IMR-90 (cell line): Measurements from ENCODE around the gene BCL6. TPM values are rescaled to one million over a fixed set of nuclear protein-coding genes. Genes with fewer than 3 reads are reported as not detected.

Experiments
- ATAC-seq: fragments of 200-7000 bp; cut with Tn5 transposase; 2 replicates; pipeline ENCODE4 v1.9.1; 2020; ENCODE audit warnings: low read depth, mild to moderate bottlenecking, moderate library complexity
- BruUV-seq: library from RNA; stranded (reverse); fragments of 400-500 nt; replicated peaks from 2 replicates; lab custom pipeline; 2021; lab: Mats Ljungman, UMichigan
- CTCF ChIA-PET: fragments of 300-600 bp; formaldehyde crosslinking; extraction: SDS; loops from one replicate; lab custom pipeline; 2021; ENCODE audit warnings: antibody characterized with exemption; lab: Yijun Ruan, JAX
- POLR2A ChIA-PET: fragments of 300-600 bp; sonication (Branson Sonifier 250); formaldehyde crosslinking; loops from one replicate; lab custom pipeline; 2022; ENCODE audit warnings: antibody characterized with exemption; ENCODE audit not compliant: unreplicated experiment; lab: Charles Lee
- DNase-seq: peaks from one replicate; pipeline ENCODE4 v3.0.0; 2013
- H2AFZ ChIP-seq: replicated peaks from 2 replicates; pipeline ENCODE3; 2013; ENCODE audit warnings: low read length, mild to moderate bottlenecking; ENCODE audit not compliant: poor library complexity
- H2AK5ac ChIP-seq: 2 replicates; pipeline ENCODE4 v1.6.1; 2013; ENCODE audit warnings: low read depth, low read length, inconsistent platforms
- H2AK9ac ChIP-seq: replicated peaks from 2 replicates; pipeline ENCODE3; 2013; ENCODE audit warnings: mild to moderate bottlenecking, low read depth, low read length, moderate library complexity; ENCODE audit not compliant: poor library complexity
- H2BK120ac ChIP-seq: 2 replicates; pipeline ENCODE4 v1.6.1; 2013; ENCODE audit warnings: low read depth, low read length, inconsistent platforms
- H2BK15ac ChIP-seq: 3 replicates; pipeline ENCODE4 v1.6.1; 2013; ENCODE audit warnings: low read depth, low read length, inconsistent platforms
- H2BK20ac ChIP-seq: 2 replicates; pipeline ENCODE4 v1.6.1; 2013; ENCODE audit warnings: low read depth, mild to moderate bottlenecking, inconsistent platforms, low read length, moderate library complexity
- H2BK5ac ChIP-seq: 2 replicates; pipeline ENCODE4 v1.6.1; 2013; ENCODE audit warnings: mild to moderate bottlenecking, low read depth, low read length, inconsistent platforms; ENCODE audit not compliant: poor library complexity, severe bottlenecking
- H3K14ac ChIP-seq: replicated peaks from 2 replicates; pipeline ENCODE4 v1.6.1; 2013; ENCODE audit warnings: low read depth, low read length, inconsistent platforms
- H3K18ac ChIP-seq: 2 replicates; pipeline ENCODE4 v1.6.1; 2013; ENCODE audit warnings: low read depth, low read length, control low read depth
- H3K23ac ChIP-seq: 2 replicates; pipeline ENCODE4 v1.6.1; 2013; ENCODE audit warnings: low read depth, low read length, inconsistent platforms
- H3K27ac ChIP-seq: 2 replicates; pipeline ENCODE4 v1.5.1; 2013; ENCODE audit warnings: mild to moderate bottlenecking, control low read depth, low read length; ENCODE audit not compliant: insufficient read depth
- H3K27me3 ChIP-seq: 2 replicates; pipeline ENCODE4 v1.6.1; 2013; ENCODE audit warnings: low read length; ENCODE audit not compliant: control insufficient read depth, insufficient read depth
- H3K36me3 ChIP-seq: 2 replicates; pipeline ENCODE4 v1.6.1; 2013; ENCODE audit warnings: low read length, mixed read lengths; ENCODE audit not compliant: control insufficient read depth, insufficient read depth
- H3K4ac ChIP-seq: 2 replicates; pipeline ENCODE4 v1.6.1; 2013; ENCODE audit warnings: low read depth, low read length, inconsistent platforms
- H3K4me1 ChIP-seq: 2 replicates; pipeline ENCODE4 v1.6.1; 2013; ENCODE audit warnings: low read length, mixed read lengths; ENCODE audit not compliant: control insufficient read depth, insufficient read depth
- H3K4me2 ChIP-seq: 2 replicates; pipeline ENCODE4 v1.6.1; 2013; ENCODE audit warnings: low read depth, mild to moderate bottlenecking, control low read depth, low read length, moderate library complexity
- H3K4me3 ChIP-seq: 2 replicates; pipeline ENCODE4 v1.5.1; 2013; ENCODE audit warnings: low read depth, mild to moderate bottlenecking, control low read depth, low read length, moderate library complexity; ENCODE audit not compliant: insufficient read depth
- H3K56ac ChIP-seq: 2 replicates; pipeline ENCODE4 v1.6.1; 2013; ENCODE audit warnings: low read length, inconsistent platforms; ENCODE audit not compliant: insufficient read depth; ENCODE audit errors: extremely low read depth
- H3K79me1 ChIP-seq, 2 experiments: 2 replicates each; pipeline ENCODE4 v1.6.1; 2013; ENCODE audit warnings: low read length in 2 of 2, inconsistent platforms in 1 of 2, low read depth in 1 of 2
- H3K9ac ChIP-seq: 2 replicates; pipeline ENCODE4 v1.6.1; 2013; ENCODE audit warnings: low read depth, low read length, control low read depth
- H3K9me1 ChIP-seq: 2 replicates; pipeline ENCODE4 v1.6.1; 2013; ENCODE audit warnings: low read length, inconsistent platforms; ENCODE audit not compliant: insufficient read depth
- H3K9me3 ChIP-seq: 2 replicates; pipeline ENCODE4 v1.6.1; 2013; ENCODE audit warnings: low read length; ENCODE audit not compliant: control insufficient read depth, insufficient read depth
- H4K20me1 ChIP-seq: 2 replicates; pipeline ENCODE4 v1.6.1; 2013; ENCODE audit warnings: low read length, inconsistent platforms; ENCODE audit not compliant: insufficient read depth
- H4K5ac ChIP-seq: 2 replicates; pipeline ENCODE4 v1.6.1; 2013; ENCODE audit warnings: mild to moderate bottlenecking, low read depth, low read length, control low read depth
- H4K8ac ChIP-seq, 2 experiments: 2 replicates each; pipeline ENCODE4 v1.6.1; 2013; ENCODE audit warnings: low read depth in 2 of 2, low read length in 2 of 2, control low read depth in 1 of 2, inconsistent platforms in 1 of 2
- H4K91ac ChIP-seq: 2 replicates; pipeline ENCODE4 v1.6.1; 2013; ENCODE audit warnings: low read depth, low read length, inconsistent platforms; ENCODE audit not compliant: insufficient read depth
- BHLHE40 ChIP-seq: fragments of 150-350 bp; IDR thresholded peaks from 2 replicates; pipeline ENCODE4 v1.6.1; 2016; ENCODE audit warnings: mild to moderate bottlenecking, low read depth, low read length
- CEBPB ChIP-seq: IDR thresholded peaks from 2 replicates; pipeline ENCODE4 v1.6.1; 2012; ENCODE audit warnings: low read depth, low read length, improper control_type of control experiment
- CHD1 ChIP-seq: IDR thresholded peaks from 2 replicates; pipeline ENCODE4 v1.6.1; 2012; ENCODE audit warnings: low read depth, low read length, improper control_type of control experiment
- FOS ChIP-seq: fragments of 150-350 bp; IDR thresholded peaks from 2 replicates; pipeline ENCODE4 v1.6.1; 2016; ENCODE audit warnings: low read depth, low read length
- MAZ ChIP-seq: IDR thresholded peaks from 2 replicates; pipeline ENCODE4 v1.6.1; 2012; ENCODE audit warnings: low read depth, mild to moderate bottlenecking, low read length, improper control_type of control experiment, moderate library complexity, borderline replicate concordance
- MXI1 ChIP-seq: IDR thresholded peaks from 2 replicates; pipeline ENCODE4 v1.6.1; 2012; ENCODE audit warnings: low read depth, mild to moderate bottlenecking, low read length, moderate library complexity, borderline replicate concordance
- NFE2L2 ChIP-seq: fragments of 150-350 bp; IDR thresholded peaks from 2 replicates; pipeline ENCODE4 v1.6.1; 2016; ENCODE audit warnings: low read depth, mild to moderate bottlenecking, low read length
- POLR2A ChIP-seq: IDR thresholded peaks from 2 replicates; pipeline ENCODE4 v1.6.1; 2012; ENCODE audit warnings: mild to moderate bottlenecking, low read depth, low read length
- RAD21 ChIP-seq: IDR thresholded peaks from 2 replicates; pipeline ENCODE4 v1.6.1; 2012; ENCODE audit warnings: low read length, improper control_type of control experiment
- RCOR1 ChIP-seq: IDR thresholded peaks from 2 replicates; pipeline ENCODE4 v1.6.1; 2012; ENCODE audit warnings: mild to moderate bottlenecking, low read length, improper control_type of control experiment; ENCODE audit not compliant: insufficient replicate concordance
- WGBS, 2 experiments: methylation state at CpG; one replicate each; pipeline versions ENCODE4 v1.1.5 to v1.1.7; 2013; ENCODE audit warnings: missing lambda C conversion rate in 2 of 2; ENCODE audit not compliant: insufficient read length in 1 of 2; ENCODE audit errors: extremely low coverage in 2 of 2; 5-methylcytosine and 5-hydroxymethylcytosine counted together
- dilution Hi-C: fragments of 300-500 bp; cut with HindIII; formaldehyde crosslinking; loops from one replicate; pipeline ENCODE4 v1.14.3; 2018; ENCODE audit warnings: low sequenced_read_pairs; ENCODE audit not compliant: unreplicated experiment
- in situ Hi-C: fragments of 300-500 bp; cut with MboI; formaldehyde crosslinking; loops from 3 replicates; pipeline ENCODE4 v1.14.3; 2019; ENCODE audit warnings: low sequenced_read_pairs, inconsistent platforms, mixed read lengths
- intact Hi-C: fragments of 100-400 bp; cut with micrococcal nuclease; formaldehyde crosslinking; loops from 2 replicates; pipeline ENCODE4 v1.10.0; 2022
- polyA plus RNA-seq, 3 experiments: library from polyadenylated mRNA; depleted of rRNA; stranded (reverse); fragments of >200 nt; gene quantifications; 2 replicates each; pipeline ENCODE4 v1.2.3, GENCODE V29; 2012; ENCODE audit warnings: low replicate concordance in 1 of 3
- total RNA-seq: library from RNA; depleted of rRNA; stranded (reverse); fragments of >200 nt; gene quantifications from 2 replicates; pipeline ENCODE4 v1.2.3, GENCODE V29; 2012
- TF ChIP-seq, protein P1 (sequence below): fragments of 150-350 bp; IDR thresholded peaks from 2 replicates; pipeline ENCODE4 v1.6.1; 2016; ENCODE audit warnings: low read depth, mild to moderate bottlenecking, low read length, moderate library complexity, borderline replicate concordance
- TF ChIP-seq, protein P2 (sequence below): fragments of 150-350 bp; IDR thresholded peaks from 2 replicates; pipeline ENCODE4 v1.6.1; 2017; ENCODE audit warnings: mild to moderate bottlenecking, antibody characterized with exemption, low read length, low read depth
- TF ChIP-seq, protein P3 (sequence below): conservative IDR thresholded peaks from 2 replicates; pipeline ENCODE4 v1.5.1; 2012; ENCODE audit warnings: mild to moderate bottlenecking, low read depth, low read length, improper control_type of control experiment

Gene BCL6
- total and polyA plus RNA-seq, 2 of the 4 experiments (the other 2 are of a cell fraction) = 19.7 to 22.6 TPM

DNA sequence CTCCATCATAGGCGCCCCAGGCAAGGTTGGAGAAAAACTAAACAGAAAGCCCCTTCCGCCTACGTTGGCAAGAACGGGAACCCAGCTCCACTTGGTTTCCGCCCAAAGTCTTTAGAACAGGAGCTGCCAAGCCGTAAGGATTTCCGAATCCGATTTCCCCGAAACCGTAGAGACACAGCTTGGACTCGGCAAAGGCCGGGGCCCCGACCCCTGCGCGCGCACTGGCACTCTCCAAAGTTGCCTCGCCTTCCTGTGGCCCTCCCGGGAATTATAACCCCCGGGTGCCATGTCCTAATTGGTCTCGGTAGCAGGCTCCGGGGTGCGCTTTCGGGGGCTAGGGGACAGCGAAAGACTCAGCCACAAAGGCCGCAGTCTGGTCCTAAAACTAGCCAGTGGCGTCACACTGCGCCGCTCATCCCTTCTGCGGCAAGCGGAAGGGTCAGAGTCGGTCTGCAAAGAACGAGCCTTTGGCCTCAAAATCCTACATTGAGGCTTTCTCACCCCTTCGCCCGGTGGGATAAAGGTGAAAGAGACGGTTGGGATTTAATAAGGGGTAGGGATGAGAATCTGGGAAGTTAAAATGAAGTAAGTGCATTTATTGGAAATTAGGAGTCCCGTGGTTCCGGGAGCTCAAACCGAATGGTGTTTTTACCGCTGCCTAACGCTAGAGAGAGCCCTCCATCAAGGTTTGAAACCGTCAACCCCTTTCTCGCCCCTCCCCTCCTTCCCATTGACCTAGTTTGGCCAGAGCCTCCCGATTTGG lies 6.8 kb downstream of the BCL6 start:
- dilution Hi-C loops = loop anchor here (25.0 kb wide), 1 partner anchor 574 kb away; no protein-coding TSS in a partner anchor
- peak overlapping the region; percentile 8; the same call in 1 of the 2 replicates for H2AK5ac ChIP-seq
- H3K4me3 ChIP-seq = peak overlapping the region; percentile 46
- H3K23ac ChIP-seq = peak overlapping the region; percentile 82
- H3K27me3 ChIP-seq = no peaks in the 10 kb centered on the region
- peaks cover 20% of the 10 kb centered on the region for H3K4me1 ChIP-seq
- peaks cover 14% of the 10 kb centered on the region for H3K9me1 ChIP-seq
- peak overlapping the region; percentile 91 for H3K4ac ChIP-seq
- intact Hi-C loops = loop anchor here (2.0 kb wide), 1 partner anchor 974 kb away; no protein-coding TSS in a partner anchor
- H2BK120ac ChIP-seq = peak overlapping the region; percentile 83
- peak overlapping the region; percentile 87 for H3K27ac ChIP-seq
- H2BK20ac ChIP-seq = peak overlapping the region; percentile 69
- peaks cover 3% of the 10 kb centered on the region for H3K36me3 ChIP-seq
- 4% methylated on average over 16 of the region's 43 CpGs; no CpG with 5 or more reads in 1 of the 2 experiments for WGBS, 2 experiments
- H3K18ac ChIP-seq = peak overlapping the region; percentile 66
- ATAC-seq (peak; percentile 63), DNase-seq (peak; percentile 93)
- ChIA-PET CTCF (interaction anchor here (0.7 to 4.5 kb wide), 3 partner anchors 421 to 1216 kb away, joined by 3 to 96 read pairs (median 4); no protein-coding TSS in a partner anchor), POLR2A (no interaction called here)
- peak overlapping the region; percentile 97 for H3K4me2 ChIP-seq
- peak overlapping the region; percentile 91 for H2AFZ ChIP-seq
- peaks cover 63% of the 10 kb centered on the region for H4K20me1 ChIP-seq
- H4K5ac ChIP-seq = peak overlapping the region; percentile 66
- no peaks in the 10 kb centered on the region for H3K9me3 ChIP-seq
- H3K14ac ChIP-seq = peak overlapping the region; percentile 87
- peak overlapping the region; percentile 87 for H3K56ac ChIP-seq
- H3K79me1 ChIP-seq = peaks cover 24 to 85% of the 10 kb centered on the region in 2 experiments
- no TSS peak for BruUV-seq
- peak overlapping the region; percentile 82 for H3K9ac ChIP-seq
- peak overlapping the region; percentile 75 for H2AK9ac ChIP-seq
- in situ Hi-C loops = loop anchor here (10.0 to 25.0 kb wide), 5 partner anchors 674 to 1416 kb away; no protein-coding TSS in a partner anchor
- H2BK5ac ChIP-seq = peak overlapping the region; percentile 83
- H2BK15ac ChIP-seq = peak overlapping the region; percentile 22; the same call in 1 of the 3 replicates
- H4K91ac ChIP-seq = peak overlapping the region; percentile 58
- H4K8ac ChIP-seq = peak overlapping the region; percentile 30 to 90
- TF ChIP-seq NFE2L2 (no peak), RCOR1 (no peak), CEBPB (no peak), BHLHE40 (no peak), CHD1 (no peak), FOS (no peak), POLR2A (peak; percentile 48; the same call in 1 of the 2 replicates), MAZ (peak; percentile 79; the same call in 1 of the 2 replicates), RAD21 (peak; percentile 91), MXI1 (0 out of 2 replicates have a peak, but pooled peaks have one; percentile 11)
- TF ChIP-seq, protein P1, sequence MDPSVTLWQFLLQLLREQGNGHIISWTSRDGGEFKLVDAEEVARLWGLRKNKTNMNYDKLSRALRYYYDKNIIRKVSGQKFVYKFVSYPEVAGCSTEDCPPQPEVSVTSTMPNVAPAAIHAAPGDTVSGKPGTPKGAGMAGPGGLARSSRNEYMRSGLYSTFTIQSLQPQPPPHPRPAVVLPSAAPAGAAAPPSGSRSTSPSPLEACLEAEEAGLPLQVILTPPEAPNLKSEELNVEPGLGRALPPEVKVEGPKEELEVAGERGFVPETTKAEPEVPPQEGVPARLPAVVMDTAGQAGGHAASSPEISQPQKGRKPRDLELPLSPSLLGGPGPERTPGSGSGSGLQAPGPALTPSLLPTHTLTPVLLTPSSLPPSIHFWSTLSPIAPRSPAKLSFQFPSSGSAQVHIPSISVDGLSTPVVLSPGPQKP = no peak
- TF ChIP-seq, protein P2, sequence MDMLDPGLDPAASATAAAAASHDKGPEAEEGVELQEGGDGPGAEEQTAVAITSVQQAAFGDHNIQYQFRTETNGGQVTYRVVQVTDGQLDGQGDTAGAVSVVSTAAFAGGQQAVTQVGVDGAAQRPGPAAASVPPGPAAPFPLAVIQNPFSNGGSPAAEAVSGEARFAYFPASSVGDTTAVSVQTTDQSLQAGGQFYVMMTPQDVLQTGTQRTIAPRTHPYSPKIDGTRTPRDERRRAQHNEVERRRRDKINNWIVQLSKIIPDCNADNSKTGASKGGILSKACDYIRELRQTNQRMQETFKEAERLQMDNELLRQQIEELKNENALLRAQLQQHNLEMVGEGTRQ = no peak
- TF ChIP-seq, protein P3, sequence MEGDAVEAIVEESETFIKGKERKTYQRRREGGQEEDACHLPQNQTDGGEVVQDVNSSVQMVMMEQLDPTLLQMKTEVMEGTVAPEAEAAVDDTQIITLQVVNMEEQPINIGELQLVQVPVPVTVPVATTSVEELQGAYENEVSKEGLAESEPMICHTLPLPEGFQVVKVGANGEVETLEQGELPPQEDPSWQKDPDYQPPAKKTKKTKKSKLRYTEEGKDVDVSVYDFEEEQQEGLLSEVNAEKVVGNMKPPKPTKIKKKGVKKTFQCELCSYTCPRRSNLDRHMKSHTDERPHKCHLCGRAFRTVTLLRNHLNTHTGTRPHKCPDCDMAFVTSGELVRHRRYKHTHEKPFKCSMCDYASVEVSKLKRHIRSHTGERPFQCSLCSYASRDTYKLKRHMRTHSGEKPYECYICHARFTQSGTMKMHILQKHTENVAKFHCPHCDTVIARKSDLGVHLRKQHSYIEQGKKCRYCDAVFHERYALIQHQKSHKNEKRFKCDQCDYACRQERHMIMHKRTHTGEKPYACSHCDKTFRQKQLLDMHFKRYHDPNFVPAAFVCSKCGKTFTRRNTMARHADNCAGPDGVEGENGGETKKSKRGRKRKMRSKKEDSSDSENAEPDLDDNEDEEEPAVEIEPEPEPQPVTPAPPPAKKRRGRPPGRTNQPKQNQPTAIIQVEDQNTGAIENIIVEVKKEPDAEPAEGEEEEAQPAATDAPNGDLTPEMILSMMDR = peak; percentile 77
